HG02870 (cell line): ENCODE measurements around the gene TMEM86B.
"Not testable (repeated sequence)": the region's sequence is repeated elsewhere in the genome, so short reads cannot be mapped to it uniquely, and the experiment has no call there.

Source experiments
- ATAC-seq: cut with Tn5 transposase; IDR thresholded peaks from one replicate; pipeline ENCODE4 v1.9.1; 2021; ENCODE audit warnings: mild to moderate bottlenecking, moderate library complexity; ENCODE audit not compliant: unreplicated experiment

The TMEM86B gene

GRCh38 chr19:55242517-55242916, 14.0 kb upstream of the TMEM86B start:
- no peak for ATAC-seq

GRCh38 chr19:55241935-55242464, 13.4 kb upstream of the TMEM86B start:
- no peak for ATAC-seq

GRCh38 chr19:55241143-55241934, 12.8 kb upstream of the TMEM86B start:
- ATAC-seq, result no peak

DNA sequence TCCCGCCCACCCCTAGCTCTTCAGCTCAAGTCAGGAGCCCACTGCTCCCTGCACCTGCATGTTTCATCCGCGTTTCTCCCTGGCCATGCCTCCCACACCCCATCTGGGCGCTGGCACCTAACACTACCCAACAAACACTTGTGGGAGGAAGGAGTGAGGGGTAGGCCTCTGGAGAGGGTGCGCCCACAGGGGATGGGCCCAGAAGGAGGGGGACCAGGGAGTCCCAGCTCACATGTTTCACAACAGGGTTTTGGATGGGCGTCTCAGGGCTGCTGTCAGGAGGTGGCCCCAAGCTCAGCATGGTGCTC, 12.1 kb upstream of the TMEM86B start:
- no peak for ATAC-seq

DNA sequence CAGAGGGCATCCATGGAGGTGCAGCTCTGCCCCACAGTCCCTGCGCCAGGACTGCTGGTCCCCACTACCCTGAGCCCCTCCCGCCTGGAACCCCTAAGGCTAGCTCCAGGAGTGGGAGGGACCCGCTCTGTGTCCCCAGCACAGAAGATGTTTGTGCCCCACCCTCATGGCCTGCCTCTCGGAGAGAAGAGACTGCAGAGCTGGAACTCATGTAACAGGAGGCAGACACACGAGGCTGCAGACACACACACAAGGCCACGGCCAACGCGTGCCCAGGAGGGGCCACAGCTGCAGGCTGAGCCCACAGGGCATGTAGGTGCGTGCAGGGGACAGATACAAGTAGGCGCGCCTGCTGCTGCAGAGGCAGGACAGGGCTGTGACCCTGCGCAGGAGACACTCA, 10.4 kb upstream of the TMEM86B start:
- no peak for ATAC-seq

DNA sequence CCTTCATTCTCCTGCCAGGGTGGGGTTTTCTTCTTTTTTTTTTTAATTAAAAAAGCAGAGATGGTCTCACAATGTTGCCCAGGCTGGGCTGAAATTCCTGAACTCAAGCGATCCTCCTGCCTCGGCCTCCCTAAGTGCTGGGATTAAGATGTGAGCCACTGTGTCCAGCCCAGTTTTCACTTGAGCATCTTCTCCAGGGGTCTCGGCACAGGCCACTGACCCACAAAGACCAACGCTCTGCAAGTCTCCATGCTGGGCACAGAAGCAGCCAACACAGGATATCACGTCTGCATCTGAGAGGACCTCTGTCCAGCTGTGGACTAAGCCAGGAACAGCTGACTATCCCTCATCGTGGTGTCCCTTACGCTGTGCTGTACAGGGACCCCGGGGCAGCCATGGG, 9.5 kb upstream of the TMEM86B start:
- ATAC-seq, result no peak

DNA sequence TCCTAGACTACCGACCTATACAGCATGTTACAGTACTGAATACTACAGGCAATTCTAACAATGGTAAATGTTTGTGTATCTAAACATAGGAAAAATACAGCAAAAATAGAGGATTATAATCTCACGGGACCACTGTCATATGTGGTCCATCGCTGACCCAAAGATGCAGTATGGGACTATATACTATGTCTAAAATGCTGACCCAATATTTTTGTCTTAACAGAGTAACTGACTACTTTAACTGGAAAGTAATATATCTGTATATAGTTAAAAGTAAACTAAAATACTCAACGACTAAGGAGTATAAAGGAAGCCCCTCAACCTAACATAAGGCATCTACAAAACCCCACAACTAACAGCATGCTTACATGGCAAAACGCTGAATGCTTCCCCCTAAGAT, 4.4 kb upstream of the TMEM86B start:
- ATAC-seq, result no peak

DNA sequence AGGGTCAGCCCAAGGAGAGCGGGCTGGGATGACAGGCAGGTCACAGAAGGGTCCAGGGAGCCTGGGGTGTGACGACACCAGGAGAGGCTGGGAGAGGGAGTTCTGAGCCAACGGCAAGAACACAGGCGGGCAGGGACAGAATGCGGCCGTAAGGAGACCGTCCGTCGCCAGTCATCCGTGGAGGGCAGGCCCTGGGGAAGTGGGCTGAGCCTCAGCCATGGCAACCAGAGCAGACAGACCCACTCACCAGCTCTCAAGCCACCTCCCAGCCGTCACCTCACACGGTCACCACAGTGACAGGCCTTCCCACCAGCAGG, 3.7 kb upstream of the TMEM86B start:
- ATAC-seq, result no peak

GRCh38 chr19:55231391-55232285, 3.1 kb upstream of the TMEM86B start:
- no peak for ATAC-seq

GRCh38 chr19:55230780-55231179, 2.2 kb upstream of the TMEM86B start:
- ATAC-seq, result no peak

- ATAC-seq, result no peak
These were observed 1.8 kb upstream of the TMEM86B start for GRCh38 chr19:55230329-55230728.

GRCh38 chr19:55229789-55230182, 1.2 kb upstream of the TMEM86B start:
- no peak for ATAC-seq

DNA sequence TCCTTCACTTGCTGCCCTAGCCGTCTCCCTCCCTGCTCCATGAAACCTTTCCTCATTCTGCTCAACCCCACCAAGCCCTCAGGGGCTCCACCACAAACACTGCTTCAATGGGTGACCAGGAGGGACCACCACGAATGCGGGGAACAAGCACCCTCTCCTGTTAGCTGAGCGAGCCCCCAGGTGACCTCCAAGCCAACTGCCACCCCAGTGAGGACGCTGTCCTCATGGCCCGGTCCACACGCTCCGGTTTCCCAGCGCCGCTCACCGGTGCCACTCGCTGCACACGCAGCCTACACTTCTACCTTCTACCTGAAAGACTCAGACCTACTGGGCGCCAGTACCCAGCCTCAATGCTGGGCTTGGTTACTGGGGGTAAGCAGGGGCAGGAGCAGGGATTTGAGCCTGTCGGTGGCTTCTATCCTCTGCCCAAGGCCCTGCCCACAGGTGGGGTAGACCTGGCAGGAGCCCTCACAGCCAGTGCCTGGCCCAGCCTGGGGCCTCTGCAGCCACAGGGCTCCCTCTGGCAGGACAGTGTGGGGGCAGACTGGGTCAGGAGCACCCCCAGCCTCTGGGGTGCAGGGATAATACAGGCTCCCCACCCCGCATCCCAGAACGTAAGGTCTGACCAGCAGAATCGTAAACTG, 704 bp upstream of the TMEM86B start:
- ATAC-seq, result no peak

- no peak for ATAC-seq
These were observed 560 bp downstream of the TMEM86B start for GRCh38 chr19:55228015-55228391.

DNA sequence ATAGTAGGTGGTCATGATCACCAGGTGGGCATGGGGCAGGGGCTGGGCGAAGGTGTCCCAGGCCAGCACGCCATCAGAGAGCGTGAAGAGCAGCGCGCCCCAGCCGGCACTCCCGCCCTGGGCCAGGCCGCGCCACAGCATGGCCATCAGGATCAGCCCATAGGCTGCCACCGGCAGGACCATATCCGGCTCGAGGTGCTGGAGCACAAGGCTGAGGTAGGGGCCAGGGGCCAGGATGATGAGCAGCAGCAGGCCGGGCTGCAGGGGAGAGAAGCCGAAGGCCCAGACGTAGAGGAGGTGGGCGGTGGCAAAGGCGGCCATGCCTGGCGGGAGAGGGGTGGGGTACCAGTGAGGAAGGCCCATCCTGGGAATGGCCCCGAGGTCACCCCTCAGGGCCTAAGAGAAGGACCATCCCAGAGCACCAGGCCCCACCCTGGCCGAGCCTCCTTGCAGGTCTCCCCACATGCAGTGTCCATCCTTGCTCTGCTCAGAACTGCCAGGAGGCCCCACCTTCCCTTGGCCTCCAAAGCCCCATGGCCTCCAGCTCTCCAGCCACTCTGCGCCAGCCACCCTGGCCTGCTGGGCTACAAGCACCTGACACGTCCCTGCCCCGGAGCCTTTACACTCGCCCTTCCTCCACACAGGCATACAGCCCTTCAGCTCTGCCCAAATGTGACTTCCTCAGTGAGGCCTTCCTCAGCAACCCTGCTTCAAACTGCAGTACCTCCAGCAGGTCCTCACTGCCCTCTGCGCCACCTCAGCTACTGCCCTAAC, 1.1 kb downstream of the TMEM86B start:
- ATAC-seq, result no peak

DNA sequence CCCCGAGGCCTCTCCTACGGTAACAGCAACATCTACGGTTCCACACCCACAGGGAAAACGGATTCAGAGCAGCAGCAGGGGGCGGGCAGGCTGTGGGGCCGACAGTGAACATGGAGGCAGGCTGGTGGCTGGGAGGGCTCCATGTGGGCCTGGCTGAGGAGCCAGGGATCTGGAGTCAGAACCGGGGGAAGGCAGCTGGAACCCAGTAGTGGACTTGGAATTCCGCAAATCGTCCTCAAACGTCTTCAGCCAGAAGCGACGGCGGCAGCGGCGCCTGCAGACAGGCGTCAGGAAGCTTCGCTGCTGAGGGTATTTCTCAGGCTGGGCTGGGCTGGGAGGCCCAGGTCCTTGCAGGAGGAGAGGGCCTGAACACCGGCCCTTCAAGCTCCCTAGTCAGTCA, 1.8 kb downstream of the TMEM86B start:
- no peak for ATAC-seq

GRCh38 chr19:55226273-55226672, 2.3 kb downstream of the TMEM86B start:
- ATAC-seq, result no peak

DNA sequence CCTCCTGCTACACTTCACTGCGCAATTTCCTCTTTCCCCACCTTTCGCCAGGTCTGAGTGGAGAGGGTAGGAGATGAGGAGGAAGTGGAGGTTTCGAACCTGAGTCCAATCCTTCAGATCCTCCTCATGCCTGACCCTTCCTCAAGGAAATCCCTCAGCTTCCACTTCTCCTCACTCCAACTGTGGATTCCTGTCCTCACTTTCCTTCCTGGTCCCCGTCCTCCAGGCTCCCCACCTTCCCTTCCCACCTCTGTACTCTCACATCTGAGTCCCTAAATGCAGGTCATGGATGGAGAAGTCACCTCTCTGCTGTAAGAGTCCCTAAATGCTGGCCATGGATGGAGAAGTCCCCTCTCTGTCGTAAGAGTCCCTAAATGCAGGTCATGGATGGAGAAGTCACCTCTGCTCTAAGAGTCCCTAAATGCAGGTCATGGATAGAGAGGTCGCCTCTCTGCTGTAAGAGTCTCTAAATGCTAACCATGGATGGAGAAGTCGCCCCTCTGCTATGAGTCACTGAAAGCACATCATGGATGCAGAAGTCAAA, 3.1 kb downstream of the TMEM86B start:
- ATAC-seq, result no peak

GRCh38 chr19:55224679-55225414, 3.7 kb downstream of the TMEM86B start:
- ATAC-seq, result not testable (repeated sequence)

DNA sequence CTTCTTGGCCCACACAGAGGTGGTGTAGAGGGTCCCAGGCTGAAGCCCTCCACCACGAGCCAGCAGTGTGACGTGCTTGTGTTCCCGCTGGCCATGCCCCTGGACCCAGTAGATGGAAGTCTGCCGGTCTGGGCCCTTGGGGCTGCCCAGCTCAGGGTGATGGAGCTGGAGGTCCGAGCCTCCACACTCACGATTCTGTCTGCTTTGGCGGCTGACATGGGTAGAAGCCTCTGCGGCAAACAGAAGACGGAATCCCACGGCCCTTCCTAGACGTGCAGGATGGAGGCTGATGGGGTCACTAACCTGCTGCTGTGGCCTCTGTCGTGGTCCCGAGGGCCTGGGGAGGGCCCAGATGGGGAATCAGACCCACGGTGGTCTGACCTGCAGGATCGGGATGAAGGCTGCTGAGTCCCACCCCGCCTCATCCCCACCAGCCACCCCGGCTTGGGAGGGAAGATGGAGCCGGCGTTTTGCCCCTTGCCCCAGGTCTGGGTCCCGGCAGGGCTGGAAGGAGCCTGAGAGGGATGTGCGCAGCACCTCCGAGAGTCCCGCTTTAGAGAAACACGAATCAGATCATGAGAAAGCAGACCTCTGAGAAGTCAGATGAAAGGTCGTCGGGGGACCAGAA, 4.4 kb downstream of the TMEM86B start:
- no peak for ATAC-seq
